Liver (tissue), 9 donors: Measurements from ENCODE around the gene CLRN3. TPM values are rescaled to one million over a fixed set of nuclear protein-coding genes. Genes with fewer than 3 reads are reported as not detected.

Source experiments
- DNase-seq: peaks from one replicate; pipeline ENCODE4 v3.0.0-alpha.2; 2017; ENCODE audit warnings: low spot score
- H3K27ac ChIP-seq, 2 donors: one replicate each; pipeline ENCODE4 v1.7.0; 2013; ENCODE audit warnings: inconsistent platforms in 2 of 2, low read length in 2 of 2, control low read depth in 1 of 2, low read depth in 1 of 2, mild to moderate bottlenecking in 1 of 2
- H3K27me3 ChIP-seq, 4 donors: one replicate each; pipeline versions ENCODE4 v1.6.1 to v1.7.0; 2013; ENCODE audit warnings: low read length in 3 of 4, inconsistent platforms in 1 of 4, mild to moderate bottlenecking in 1 of 4, moderate library complexity in 1 of 4; ENCODE audit not compliant: control insufficient read depth in 4 of 4, insufficient read depth in 4 of 4
- H3K36me3 ChIP-seq, 4 donors: one replicate each; pipeline versions ENCODE4 v1.6.1 to v1.7.0; 2013; ENCODE audit warnings: low read length in 3 of 4, mild to moderate bottlenecking in 3 of 4, low read depth in 1 of 4, moderate library complexity in 1 of 4; ENCODE audit not compliant: control insufficient read depth in 4 of 4, insufficient read depth in 3 of 4
- H3K4me1 ChIP-seq, 4 donors: one replicate each; pipeline versions ENCODE4 v1.6.1 to v1.7.0; 2013; ENCODE audit warnings: low read length in 3 of 4, mild to moderate bottlenecking in 3 of 4, moderate library complexity in 1 of 4; ENCODE audit not compliant: control insufficient read depth in 4 of 4, insufficient read depth in 4 of 4
- H3K4me3 ChIP-seq, 3 donors: one replicate each; pipeline versions ENCODE4 v1.6.1 to v1.7.0; 2013; ENCODE audit warnings: low read length in 3 of 3, control low read depth in 1 of 3, low read depth in 1 of 3, mild to moderate bottlenecking in 1 of 3
- H3K9ac ChIP-seq, 2 donors: one replicate each; pipeline ENCODE4 v1.7.0; 2013; ENCODE audit warnings: low read length in 2 of 2, mild to moderate bottlenecking in 2 of 2, moderate library complexity in 2 of 2, control low read depth in 1 of 2, low read depth in 1 of 2
- H3K9me3 ChIP-seq, 4 donors: one replicate each; pipeline versions ENCODE4 v1.6.1 to v1.7.0; 2013; ENCODE audit warnings: low read length in 3 of 4; ENCODE audit not compliant: control insufficient read depth in 4 of 4
- ATF3 ChIP-seq: IDR thresholded peaks from 2 replicates; pipeline ENCODE4 v1.6.1; 2016; ENCODE audit warnings: antibody characterized with exemption
- EGR1 ChIP-seq, 2 donors: IDR thresholded peaks; 2 replicates each; pipeline ENCODE4 v1.6.1; 2016 to 2018; ENCODE audit warnings: antibody characterized with exemption in 2 of 2, low read depth in 2 of 2
- FOXA1 ChIP-seq: IDR thresholded peaks from 2 replicates; pipeline ENCODE4 v1.6.1; 2016; ENCODE audit warnings: antibody characterized with exemption
- FOXA2 ChIP-seq: IDR thresholded peaks from 2 replicates; pipeline ENCODE4 v1.6.1; 2016; ENCODE audit warnings: antibody characterized with exemption
- GABPA ChIP-seq, 2 donors: IDR thresholded peaks in 1 of 2; conservative IDR thresholded peaks in 1 of 2; 2 replicates each; pipeline ENCODE4 v1.6.1; 2016; ENCODE audit warnings: antibody characterized with exemption in 2 of 2, mild to moderate bottlenecking in 1 of 2, moderate library complexity in 1 of 2
- HNF4A ChIP-seq, 2 donors: conservative IDR thresholded peaks; 2 replicates each; pipeline ENCODE4 v1.6.1; 2016; ENCODE audit warnings: antibody characterized with exemption in 2 of 2, mild to moderate bottlenecking in 2 of 2
- HNF4G ChIP-seq: IDR thresholded peaks from 2 replicates; pipeline ENCODE4 v1.6.1; 2016; ENCODE audit warnings: antibody characterized with exemption
- JUND ChIP-seq, 2 donors: IDR thresholded peaks; 2 replicates each; pipeline ENCODE4 v1.6.1; 2016; ENCODE audit warnings: antibody characterized with exemption in 2 of 2
- NR2F2 ChIP-seq: IDR thresholded peaks from 2 replicates; pipeline ENCODE4 v1.6.1; 2016; ENCODE audit warnings: antibody characterized with exemption
- RAD21 ChIP-seq, 2 donors: IDR thresholded peaks; 2 replicates each; pipeline ENCODE4 v1.6.1; 2016; ENCODE audit warnings: antibody characterized with exemption in 2 of 2, mild to moderate bottlenecking in 2 of 2
- RXRA ChIP-seq, 2 donors: IDR thresholded peaks; 2 replicates each; pipeline ENCODE4 v1.6.1; 2017 to 2018; ENCODE audit warnings: antibody characterized with exemption in 2 of 2, mild to moderate bottlenecking in 1 of 2
- SP1 ChIP-seq: IDR thresholded peaks from 2 replicates; pipeline ENCODE4 v1.6.1; 2018; ENCODE audit warnings: antibody characterized with exemption, mild to moderate bottlenecking
- TAF1 ChIP-seq: conservative IDR thresholded peaks from 2 replicates; pipeline ENCODE4 v1.6.1; 2016; ENCODE audit warnings: antibody characterized with exemption, mild to moderate bottlenecking
- YY1 ChIP-seq: IDR thresholded peaks from 2 replicates; pipeline ENCODE4 v1.6.1; 2016; ENCODE audit warnings: antibody characterized with exemption, mild to moderate bottlenecking
- ZBTB33 ChIP-seq: IDR thresholded peaks from 2 replicates; pipeline ENCODE4 v1.6.1; 2016; ENCODE audit warnings: antibody characterized with exemption
- WGBS: extraction: QIAGEN DNeasy Blood & Tissue Kit; methylation state at CpG from one replicate; pipeline ENCODE4 v1.1.7; 2013; 5-methylcytosine and 5-hydroxymethylcytosine counted together
- polyA plus RNA-seq, 2 donors: library from polyadenylated mRNA; stranded (reverse) in 1 of 2; unstranded in 1 of 2; fragments of 200-250 nt in 1 of 2; fragments of >200 nt in 1 of 2; fragmentation: Nextera tagmentation in 1 of 2; extraction: Ambion mirVana in 1 of 2; gene quantifications; one replicate each; pipeline versions ENCODE4 v1.2.1 to v1.2.3, GENCODE V29; 2013 to 2015
- total RNA-seq, 2 donors: library from RNA; depleted of rRNA; stranded (reverse); fragments of >200 nt; gene quantifications; one replicate each; pipeline ENCODE4 v1.2.3, GENCODE V29; 2014
- TF ChIP-seq, protein P1 (sequence below): fragments of 150-350 bp; IDR thresholded peaks from 2 replicates; pipeline ENCODE4 v1.5.1; 2017; ENCODE audit warnings: improper control_type of control experiment, low read depth, low read length; ENCODE audit not compliant: missing input control
- TF ChIP-seq, protein P2 (sequence below): IDR thresholded peaks from 2 replicates; pipeline ENCODE4 v1.6.1; 2016; ENCODE audit warnings: antibody characterized with exemption
- TF ChIP-seq, protein P3 (sequence below): IDR thresholded peaks from 2 replicates; pipeline ENCODE4 v1.6.1; 2016; ENCODE audit warnings: antibody characterized with exemption, mild to moderate bottlenecking
- donor health status: healthy.
- donor health status: healthy.
- donor health status: healthy.
- donor health status: healthy.
- donor health status: healthy.

The CLRN3 gene
- total and polyA plus RNA-seq, 4 donors: 0.33 to 16.9 (median 6.9) TPM

DNA sequence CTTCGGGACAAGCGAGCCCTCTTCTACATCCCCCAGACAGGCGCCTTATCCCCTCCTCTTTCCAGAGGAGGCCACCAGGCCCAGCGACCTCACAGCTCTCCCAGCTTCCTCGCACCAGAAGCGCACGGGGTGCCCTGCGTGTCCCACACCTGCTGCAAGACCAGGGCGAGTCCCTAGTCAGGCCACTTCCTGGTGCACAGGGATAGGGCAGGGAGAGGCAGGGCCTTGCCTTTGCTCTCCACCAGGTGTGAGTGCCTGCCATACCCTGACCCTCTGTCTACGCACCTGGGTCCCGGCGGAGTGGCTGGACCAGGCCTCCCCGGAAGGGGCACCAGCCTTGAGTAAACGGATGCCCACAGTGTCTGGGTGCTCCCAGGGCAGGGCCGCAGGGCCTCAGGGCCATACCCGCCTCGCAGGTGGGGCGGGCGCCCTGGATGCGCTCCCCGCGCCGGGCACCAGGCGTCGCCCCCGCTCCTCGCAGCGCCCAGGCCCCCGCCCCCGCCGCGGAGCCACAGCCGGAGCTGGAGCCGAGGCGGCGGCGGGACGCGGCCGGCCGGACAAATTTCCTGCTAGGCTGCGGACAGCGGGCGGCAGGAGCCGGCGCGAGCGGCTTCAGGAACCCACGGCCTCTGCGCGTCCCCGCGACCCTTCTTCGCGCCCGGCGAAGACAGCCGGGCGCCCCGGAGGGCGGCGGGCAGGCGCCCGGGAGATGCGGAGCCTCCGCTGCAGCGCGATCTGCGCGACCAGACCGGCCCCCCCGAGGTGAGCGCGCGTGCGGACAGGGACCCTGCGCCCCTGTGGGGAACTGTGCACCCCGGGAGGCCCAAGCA, 14.0 kb upstream of the CLRN3 start, which contains the start of gene PTPRE:
Gene PTPRE (plus strand): TSS at position 556 of the 830 bp plus-strand sequence. CDS start 133,779 bp downstream, outside the sequence.
- Histone ChIP-seq H3K36me3 (no peaks in the 10 kb centered on the region), H3K27me3 (peaks cover 0 to 2% (median 0%) of the 10 kb centered on the region in 4 donors), H3K9ac (no peak within 1 kb of the TSS), H3K9me3 (no peaks in the 10 kb centered on the region), H3K4me1 (peaks cover 2 to 18% (median 9%) of the 10 kb centered on the region in 4 donors), H3K4me3 (peak within 1 kb of the TSS; percentile 7 to 67 (median 35)), H3K27ac (no peak within 1 kb of the TSS)
- WGBS: 10% methylated on average over 78 of the region's 78 CpGs
- peak; percentile 58 for DNase-seq
- no peak for TF ChIP-seq ZBTB33
- TF ChIP-seq HNF4G: no peak
- TF ChIP-seq FOXA1: no peak
- TF ChIP-seq RAD21 (IDR thresholded peaks at IDR 0.05): peak; percentile 39 to 61
- TF ChIP-seq JUND (IDR thresholded peaks at IDR 0.05): no peak
- TF ChIP-seq, protein P1, sequence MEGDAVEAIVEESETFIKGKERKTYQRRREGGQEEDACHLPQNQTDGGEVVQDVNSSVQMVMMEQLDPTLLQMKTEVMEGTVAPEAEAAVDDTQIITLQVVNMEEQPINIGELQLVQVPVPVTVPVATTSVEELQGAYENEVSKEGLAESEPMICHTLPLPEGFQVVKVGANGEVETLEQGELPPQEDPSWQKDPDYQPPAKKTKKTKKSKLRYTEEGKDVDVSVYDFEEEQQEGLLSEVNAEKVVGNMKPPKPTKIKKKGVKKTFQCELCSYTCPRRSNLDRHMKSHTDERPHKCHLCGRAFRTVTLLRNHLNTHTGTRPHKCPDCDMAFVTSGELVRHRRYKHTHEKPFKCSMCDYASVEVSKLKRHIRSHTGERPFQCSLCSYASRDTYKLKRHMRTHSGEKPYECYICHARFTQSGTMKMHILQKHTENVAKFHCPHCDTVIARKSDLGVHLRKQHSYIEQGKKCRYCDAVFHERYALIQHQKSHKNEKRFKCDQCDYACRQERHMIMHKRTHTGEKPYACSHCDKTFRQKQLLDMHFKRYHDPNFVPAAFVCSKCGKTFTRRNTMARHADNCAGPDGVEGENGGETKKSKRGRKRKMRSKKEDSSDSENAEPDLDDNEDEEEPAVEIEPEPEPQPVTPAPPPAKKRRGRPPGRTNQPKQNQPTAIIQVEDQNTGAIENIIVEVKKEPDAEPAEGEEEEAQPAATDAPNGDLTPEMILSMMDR: peak; percentile 82

DNA sequence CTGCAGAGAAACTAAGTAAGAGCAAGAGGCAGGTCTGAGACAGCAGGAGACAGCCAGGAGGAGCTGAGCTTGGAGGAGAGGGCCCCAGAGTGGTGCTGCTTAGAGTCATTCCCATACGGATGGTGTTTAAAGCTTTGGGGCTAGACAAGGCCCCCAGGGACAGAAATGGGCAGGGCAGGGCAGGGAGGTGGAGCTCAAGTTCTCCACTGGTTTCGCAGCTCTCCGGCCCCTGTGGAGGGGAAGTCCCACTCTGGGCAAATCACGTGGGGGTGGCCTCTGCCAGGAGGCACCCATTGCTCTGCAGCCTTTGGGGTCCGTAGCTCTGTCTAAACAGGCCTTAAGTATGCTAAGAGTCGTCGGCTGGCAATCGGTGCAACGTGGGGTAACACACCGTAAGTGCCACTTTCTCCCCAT, 13.1 kb upstream of the CLRN3 start:
- Histone ChIP-seq H3K4me3 (no peak overlapping the region), H3K27me3 (peaks cover 0 to 2% (median 0%) of the 10 kb centered on the region in 4 donors), H3K36me3 (no peaks in the 10 kb centered on the region), H3K4me1 (peaks cover 2 to 18% (median 9%) of the 10 kb centered on the region in 4 donors), H3K9me3 (no peaks in the 10 kb centered on the region), H3K27ac (no peak overlapping the region), H3K9ac (no peak overlapping the region)
- TF ChIP-seq RAD21 (IDR thresholded peaks at IDR 0.05): no peak
- TF ChIP-seq FOXA1: no peak
- TF ChIP-seq GABPA (IDR thresholded peaks at IDR 0.05 in 1 of 2, conservative IDR thresholded peaks at IDR 0.05 in 1 of 2): no peak
- no peak for TF ChIP-seq JUND (IDR thresholded peaks at IDR 0.05)
- TF ChIP-seq ATF3: no peak
- TF ChIP-seq NR2F2: no peak
- no peak for TF ChIP-seq RXRA (IDR thresholded peaks at IDR 0.05)
- TF ChIP-seq, protein P2, sequence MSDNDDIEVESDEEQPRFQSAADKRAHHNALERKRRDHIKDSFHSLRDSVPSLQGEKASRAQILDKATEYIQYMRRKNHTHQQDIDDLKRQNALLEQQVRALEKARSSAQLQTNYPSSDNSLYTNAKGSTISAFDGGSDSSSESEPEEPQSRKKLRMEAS: no peak
- TF ChIP-seq TAF1: no peak
- no peak for TF ChIP-seq HNF4G
- TF ChIP-seq EGR1 (IDR thresholded peaks at IDR 0.05; ENCODE audit: low read depth in 2 of 2): no peak
- TF ChIP-seq YY1: no peak
- TF ChIP-seq SP1: no peak
- TF ChIP-seq, protein P1: no peak
- no peak for TF ChIP-seq HNF4A (conservative IDR thresholded peaks at IDR 0.05)
- TF ChIP-seq, protein P3, sequence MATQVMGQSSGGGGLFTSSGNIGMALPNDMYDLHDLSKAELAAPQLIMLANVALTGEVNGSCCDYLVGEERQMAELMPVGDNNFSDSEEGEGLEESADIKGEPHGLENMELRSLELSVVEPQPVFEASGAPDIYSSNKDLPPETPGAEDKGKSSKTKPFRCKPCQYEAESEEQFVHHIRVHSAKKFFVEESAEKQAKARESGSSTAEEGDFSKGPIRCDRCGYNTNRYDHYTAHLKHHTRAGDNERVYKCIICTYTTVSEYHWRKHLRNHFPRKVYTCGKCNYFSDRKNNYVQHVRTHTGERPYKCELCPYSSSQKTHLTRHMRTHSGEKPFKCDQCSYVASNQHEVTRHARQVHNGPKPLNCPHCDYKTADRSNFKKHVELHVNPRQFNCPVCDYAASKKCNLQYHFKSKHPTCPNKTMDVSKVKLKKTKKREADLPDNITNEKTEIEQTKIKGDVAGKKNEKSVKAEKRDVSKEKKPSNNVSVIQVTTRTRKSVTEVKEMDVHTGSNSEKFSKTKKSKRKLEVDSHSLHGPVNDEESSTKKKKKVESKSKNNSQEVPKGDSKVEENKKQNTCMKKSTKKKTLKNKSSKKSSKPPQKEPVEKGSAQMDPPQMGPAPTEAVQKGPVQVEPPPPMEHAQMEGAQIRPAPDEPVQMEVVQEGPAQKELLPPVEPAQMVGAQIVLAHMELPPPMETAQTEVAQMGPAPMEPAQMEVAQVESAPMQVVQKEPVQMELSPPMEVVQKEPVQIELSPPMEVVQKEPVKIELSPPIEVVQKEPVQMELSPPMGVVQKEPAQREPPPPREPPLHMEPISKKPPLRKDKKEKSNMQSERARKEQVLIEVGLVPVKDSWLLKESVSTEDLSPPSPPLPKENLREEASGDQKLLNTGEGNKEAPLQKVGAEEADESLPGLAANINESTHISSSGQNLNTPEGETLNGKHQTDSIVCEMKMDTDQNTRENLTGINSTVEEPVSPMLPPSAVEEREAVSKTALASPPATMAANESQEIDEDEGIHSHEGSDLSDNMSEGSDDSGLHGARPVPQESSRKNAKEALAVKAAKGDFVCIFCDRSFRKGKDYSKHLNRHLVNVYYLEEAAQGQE: no peak
- TF ChIP-seq FOXA2: no peak
- TF ChIP-seq ZBTB33: no peak
- 94% methylated on average over 10 of the region's 10 CpGs for WGBS
- DNase-seq: no peak
